ENCODE results near the gene FZD1. TPM values are rescaled to one million over a fixed set of nuclear protein-coding genes. Genes with fewer than 3 reads are reported as not detected.

FZD1 gene
- total RNA-seq, 4 donors from 2014 or later: 25.8 to 82.0 (median 74.7) TPM

GRCh38 chr7:91230503-91230902 lies 33.7 kb upstream of the FZD1 start:
- TF ChIP-seq POLR2A (IDR thresholded peaks at IDR 0.05) (no peak), EP300 (IDR thresholded peaks at IDR 0.05) (no peak), CTCF (IDR thresholded peaks at IDR 0.05) (no peak)
- no peak overlapping the region for H3K4me3 ChIP-seq
- 89 to 93% methylated on average over 3 of the region's 3 CpGs for WGBS, 2 donors

GRCh38 chr7:91233212-91233611 lies 31.0 kb upstream of the FZD1 start:
- Histone ChIP-seq H3K27me3 (no peaks in the 10 kb centered on the region), H3K36me3 (no peaks in the 10 kb centered on the region), H3K27ac (no peak overlapping the region), H3K4me1 (no peaks in the 10 kb centered on the region), H3K4me3 (no peak overlapping the region), H3K9me3 (no peaks in the 10 kb centered on the region)
- WGBS, 2 donors: 48 to 51% methylated on average over 8 of the region's 8 CpGs
- DNase-seq (ENCODE audit: low spot score in 2 of 2): no peak
- TF ChIP-seq POLR2A (IDR thresholded peaks at IDR 0.05) (no peak), CTCF (IDR thresholded peaks at IDR 0.05) (no peak), EP300 (IDR thresholded peaks at IDR 0.05) (no peak)

More at GRCh38 chr7:91230503-91230902, 33.7 kb upstream of the FZD1 start:
- H3K9me3 ChIP-seq: peaks cover 0 to 2% (median 0%) of the 10 kb centered on the region in 4 donors
- H3K27me3 ChIP-seq: no peaks in the 10 kb centered on the region
- no peaks in the 10 kb centered on the region for H3K36me3 ChIP-seq
- DNase-seq (ENCODE audit: low spot score in 2 of 2): no peak
- no peaks in the 10 kb centered on the region for H3K4me1 ChIP-seq
- no peak overlapping the region for H3K27ac ChIP-seq

GRCh38 chr7:91235211-91235832 lies 28.9 kb upstream of the FZD1 start:
- no peaks in the 10 kb centered on the region for H3K36me3 ChIP-seq
- 85 to 92% methylated on average over 6 of the region's 6 CpGs for WGBS, 2 donors
- H3K27ac ChIP-seq: no peak overlapping the region
- no peaks in the 10 kb centered on the region for H3K27me3 ChIP-seq
- H3K4me1 ChIP-seq: peaks cover 0 to 15% (median 0%) of the 10 kb centered on the region in 4 donors
- DNase-seq (ENCODE audit: low spot score in 2 of 2): no peak
- TF ChIP-seq CTCF (IDR thresholded peaks at IDR 0.05): no peak
- TF ChIP-seq EP300 (IDR thresholded peaks at IDR 0.05): no peak
- no peak for TF ChIP-seq POLR2A (IDR thresholded peaks at IDR 0.05)
- H3K9me3 ChIP-seq: no peaks in the 10 kb centered on the region
- no peak overlapping the region for H3K4me3 ChIP-seq

GRCh38 chr7:91239171-91239604 lies 25.0 kb upstream of the FZD1 start:
- peak in 1 of 2 donors; percentile 15 for DNase-seq (ENCODE audit: low spot score in 2 of 2)
- Histone ChIP-seq H3K27me3 (no peaks in the 10 kb centered on the region), H3K4me1 (peaks cover 0 to 41% (median 0%) of the 10 kb centered on the region in 4 donors), H3K36me3 (no peaks in the 10 kb centered on the region), H3K4me3 (no peak overlapping the region), H3K9me3 (no peaks in the 10 kb centered on the region), H3K27ac (peak overlapping the region in 1 of 4 donors; percentile 75)
- TF ChIP-seq EP300 (IDR thresholded peaks at IDR 0.05) (peak in 1 of 2 donors; percentile 50), POLR2A (IDR thresholded peaks at IDR 0.05) (no peak)
- 53 to 65% methylated on average over 2 of the region's 2 CpGs for WGBS, 2 donors

- Histone ChIP-seq H3K27ac (peak overlapping the region in 2 of 4 donors; percentile 49 to 75), H3K27me3 (no peaks in the 10 kb centered on the region), H3K4me1 (peaks cover 0 to 41% (median 0%) of the 10 kb centered on the region in 4 donors), H3K4me3 (no peak overlapping the region), H3K36me3 (no peaks in the 10 kb centered on the region), H3K9me3 (no peaks in the 10 kb centered on the region)
- TF ChIP-seq CTCF (IDR thresholded peaks at IDR 0.05) (no peak), EP300 (IDR thresholded peaks at IDR 0.05) (no peak), POLR2A (IDR thresholded peaks at IDR 0.05) (no peak)
- DNase-seq (ENCODE audit: low spot score in 2 of 2): no peak
- 76 to 79% methylated on average over 1 of the region's 1 CpG for WGBS, 2 donors
These were observed 24.5 kb upstream of the FZD1 start for GRCh38 chr7:91239772-91240171.
